GM12878 (cell line): ENCODE measurements around the gene IVD.

Source experiments
- CREB1 ChIP-seq: IDR thresholded peaks from 2 replicates; pipeline ENCODE4 v1.6.1; 2012; ENCODE audit warnings: low read depth, mild to moderate bottlenecking, inconsistent platforms
- CTCF ChIP-seq, 3 experiments: IDR thresholded peaks in 2 of 3; conservative IDR thresholded peaks in 1 of 3; 2 replicates each; pipeline ENCODE4 v1.5.1; 2011; ENCODE audit warnings: low read depth in 3 of 3, low read length in 3 of 3, mild to moderate bottlenecking in 3 of 3, control low read depth in 2 of 3, moderate library complexity in 2 of 3, inconsistent platforms in 1 of 3, mixed read lengths in 1 of 3; ENCODE audit not compliant: control insufficient read depth in 2 of 3, insufficient read depth in 1 of 3; ENCODE audit errors: extremely low read depth in 1 of 3
- IRF3 ChIP-seq: fragments of 450-650 bp; IDR thresholded peaks from 2 replicates; pipeline ENCODE4 v1.6.1; 2014; ENCODE audit warnings: mild to moderate bottlenecking
- MAX ChIP-seq: IDR thresholded peaks from 2 replicates; pipeline ENCODE4 v1.6.1; 2012; ENCODE audit warnings: low read depth, low read length, improper control_type of control experiment
- MYC ChIP-seq: IDR thresholded peaks from 2 replicates; pipeline ENCODE4 v1.6.1; 2011; ENCODE audit warnings: mild to moderate bottlenecking, low read length, moderate library complexity, inconsistent platforms; ENCODE audit not compliant: insufficient read depth, insufficient replicate concordance, insufficient read length, severe bottlenecking
- POLR2A ChIP-seq: IDR thresholded peaks from 2 replicates; pipeline ENCODE4 v1.6.1; 2011; ENCODE audit warnings: low read depth, mild to moderate bottlenecking, low read length
- RAD51 ChIP-seq: fragments of 450-650 bp; IDR thresholded peaks from 2 replicates; pipeline ENCODE4 v1.6.1; 2016; ENCODE audit warnings: moderate library complexity, mild to moderate bottlenecking, inconsistent platforms
- REST ChIP-seq: IDR thresholded peaks from 2 replicates; pipeline ENCODE4 v1.6.1; 2012; ENCODE audit warnings: mild to moderate bottlenecking, low read depth, low read length
- SMC3 ChIP-seq: IDR thresholded peaks from 2 replicates; pipeline ENCODE4 v1.6.1; 2011; ENCODE audit warnings: low read length, improper control_type of control experiment, borderline replicate concordance
- TCF12 ChIP-seq: IDR thresholded peaks from 2 replicates; pipeline ENCODE4 v1.6.1; 2011; ENCODE audit warnings: low read depth, mild to moderate bottlenecking, low read length
- ZSCAN29 ChIP-seq: fragments of 450-650 bp; IDR thresholded peaks from 2 replicates; pipeline ENCODE4 v1.6.1; 2017; ENCODE audit warnings: mild to moderate bottlenecking, moderate library complexity
- TF ChIP-seq, protein P1 (sequence below): IDR thresholded peaks from 2 replicates; pipeline ENCODE4 v1.6.1; 2012; ENCODE audit warnings: low read depth, low read length, improper control_type of control experiment
- TF ChIP-seq, protein P2 (sequence below): IDR thresholded peaks from 2 replicates; pipeline ENCODE4 v1.6.1; 2011; ENCODE audit warnings: low read depth, low read length, improper control_type of control experiment, borderline replicate concordance

- no peak for TF ChIP-seq REST
- TF ChIP-seq IRF3: no peak
- TF ChIP-seq SMC3: no peak
- no peak for TF ChIP-seq RAD51
- no peak for TF ChIP-seq CTCF (IDR thresholded peaks at IDR 0.05 in 2 of 3, conservative IDR thresholded peaks at IDR 0.05 in 1 of 3; ENCODE audit: control insufficient read depth in 2 of 3, extremely low read depth in 1 of 3, insufficient read depth in 1 of 3, low read depth in 3 of 3, low read length in 3 of 3)
- TF ChIP-seq, protein P1, sequence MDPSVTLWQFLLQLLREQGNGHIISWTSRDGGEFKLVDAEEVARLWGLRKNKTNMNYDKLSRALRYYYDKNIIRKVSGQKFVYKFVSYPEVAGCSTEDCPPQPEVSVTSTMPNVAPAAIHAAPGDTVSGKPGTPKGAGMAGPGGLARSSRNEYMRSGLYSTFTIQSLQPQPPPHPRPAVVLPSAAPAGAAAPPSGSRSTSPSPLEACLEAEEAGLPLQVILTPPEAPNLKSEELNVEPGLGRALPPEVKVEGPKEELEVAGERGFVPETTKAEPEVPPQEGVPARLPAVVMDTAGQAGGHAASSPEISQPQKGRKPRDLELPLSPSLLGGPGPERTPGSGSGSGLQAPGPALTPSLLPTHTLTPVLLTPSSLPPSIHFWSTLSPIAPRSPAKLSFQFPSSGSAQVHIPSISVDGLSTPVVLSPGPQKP: no peak
- TF ChIP-seq, protein P2, sequence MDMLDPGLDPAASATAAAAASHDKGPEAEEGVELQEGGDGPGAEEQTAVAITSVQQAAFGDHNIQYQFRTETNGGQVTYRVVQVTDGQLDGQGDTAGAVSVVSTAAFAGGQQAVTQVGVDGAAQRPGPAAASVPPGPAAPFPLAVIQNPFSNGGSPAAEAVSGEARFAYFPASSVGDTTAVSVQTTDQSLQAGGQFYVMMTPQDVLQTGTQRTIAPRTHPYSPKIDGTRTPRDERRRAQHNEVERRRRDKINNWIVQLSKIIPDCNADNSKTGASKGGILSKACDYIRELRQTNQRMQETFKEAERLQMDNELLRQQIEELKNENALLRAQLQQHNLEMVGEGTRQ: no peak
- TF ChIP-seq TCF12: no peak
- TF ChIP-seq MAX: no peak
- no peak for TF ChIP-seq MYC
- no peak for TF ChIP-seq ZSCAN29
- TF ChIP-seq POLR2A: no peak
- TF ChIP-seq CREB1: no peak
Measured at GRCh38 chr15:40414816-40415215, 9.2 kb downstream of the IVD start.
